HG02642 (cell line): Measurements from ENCODE around the gene NOXO1.
A peak's percentile ranks its signal among the peaks of the same experiment; 100 is the strongest.

Experiments used
- ATAC-seq: cut with Tn5 transposase; IDR thresholded peaks from one replicate; pipeline ENCODE4 v1.9.1; 2021; ENCODE audit warnings: mild to moderate bottlenecking; ENCODE audit not compliant: unreplicated experiment, poor library complexity

The NOXO1 gene

GRCh38 chr16:1981398-1981836 is at the start of gene NOXO1:
Gene NOXO1 (minus strand): TSS chr16:1981469. CDS start chr16:1981179, 290 bp downstream.
- no peak for ATAC-seq

- no peak for ATAC-seq
Observed at GRCh38 chr16:2030036-2030435, 48.8 kb upstream of the NOXO1 start.

GRCh38 chr16:2029350-2029749 is 48.1 kb upstream of the NOXO1 start:
- no peak for ATAC-seq

- no peak for ATAC-seq
Observed at GRCh38 chr16:2028620-2029220, 47.5 kb upstream of the NOXO1 start.

- no peak for ATAC-seq
Observed at GRCh38 chr16:2028146-2028545, 46.9 kb upstream of the NOXO1 start.

- ATAC-seq: no peak
Observed at GRCh38 chr16:2027024-2028010, 46.0 kb upstream of the NOXO1 start.

- ATAC-seq: no peak
Observed at GRCh38 chr16:2026461-2027023, 45.3 kb upstream of the NOXO1 start, which contains the start of gene NHERF2. Gene NHERF2 (plus strand): TSS chr16:2026902. CDS start chr16:2027006, 104 bp downstream.

- no peak for ATAC-seq
Observed at GRCh38 chr16:2025878-2026460, 44.7 kb upstream of the NOXO1 start.

GRCh38 chr16:2025251-2025650 is 44.0 kb upstream of the NOXO1 start:
- ATAC-seq: no peak

- ATAC-seq: no peak
Observed at GRCh38 chr16:2024032-2024420, 42.8 kb upstream of the NOXO1 start.

GRCh38 chr16:2023092-2024031 is 42.1 kb upstream of the NOXO1 start:
- ATAC-seq: peak; percentile 75

GRCh38 chr16:2022723-2023091 is 41.4 kb upstream of the NOXO1 start:
- peak; percentile 6 for ATAC-seq

GRCh38 chr16:2019921-2020831 is 38.9 kb upstream of the NOXO1 start:
- ATAC-seq: no peak

- ATAC-seq: no peak
Observed at GRCh38 chr16:2019518-2019920, 38.2 kb upstream of the NOXO1 start, which contains the start of gene NPW. Gene NPW (plus strand): TSS chr16:2019785.

- no peak for ATAC-seq
Observed at GRCh38 chr16:2016407-2016922, 35.2 kb upstream of the NOXO1 start.

GRCh38 chr16:2015947-2016208 is 34.6 kb upstream of the NOXO1 start:
- ATAC-seq: no peak

GRCh38 chr16:2015117-2015946 is 34.1 kb upstream of the NOXO1 start:
- no peak for ATAC-seq

GRCh38 chr16:2013527-2013926 is 32.3 kb upstream of the NOXO1 start:
- ATAC-seq: no peak
